Smooth muscle cell of the brain vasculature (primary cell): ENCODE measurements around the gene KRT3.

ENCODE experiments used
- DNase-seq: peaks from one replicate; pipeline ENCODE4 v3.0.0-alpha.2; 2012; ENCODE audit warnings: low read depth, low spot score

KRT3 gene

DNA sequence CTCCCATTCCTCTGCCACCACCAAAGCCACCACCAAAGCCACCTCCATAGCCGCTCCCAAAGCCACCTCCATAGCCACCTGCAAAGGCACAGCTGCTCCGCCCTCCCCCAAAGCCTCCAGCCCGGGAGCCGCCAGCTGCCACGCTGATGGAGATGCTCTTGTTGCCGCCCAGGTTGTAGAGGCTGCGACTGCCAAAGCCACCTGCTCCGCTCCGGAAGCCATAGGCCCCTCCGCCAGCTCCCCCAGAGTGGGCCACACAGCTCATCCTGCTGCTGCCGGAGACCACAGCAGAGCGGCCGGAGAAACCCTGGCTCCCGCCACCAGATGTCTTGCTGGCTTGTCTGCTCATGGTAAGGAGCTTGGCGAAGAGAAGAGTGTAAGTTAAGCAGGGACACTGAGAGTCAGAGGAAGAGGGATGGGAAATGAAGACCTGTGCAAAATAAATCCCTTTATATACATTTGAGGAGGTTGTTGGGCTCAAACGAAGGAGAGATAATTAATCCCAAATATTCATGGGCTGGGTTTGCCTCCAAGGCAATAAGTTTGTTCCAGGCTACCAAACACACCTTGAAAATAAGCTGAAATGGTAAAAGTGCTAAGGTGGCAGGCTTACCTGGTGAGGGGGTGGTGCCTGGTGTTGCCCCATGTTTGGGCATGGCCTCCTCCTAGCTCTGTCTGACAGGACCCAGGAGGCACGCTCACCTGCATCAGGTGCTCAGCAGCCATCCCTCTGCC, at the start of gene KRT3:
KRT3 (minus strand) TSS at position 424 of the 735 bp plus-strand sequence; CDS start at position 349, 75 bp downstream.
- no peak for DNase-seq

- no peak for DNase-seq
Measured at GRCh38 chr12:52844386-52844785, 48.5 kb upstream of the KRT3 start.

DNA sequence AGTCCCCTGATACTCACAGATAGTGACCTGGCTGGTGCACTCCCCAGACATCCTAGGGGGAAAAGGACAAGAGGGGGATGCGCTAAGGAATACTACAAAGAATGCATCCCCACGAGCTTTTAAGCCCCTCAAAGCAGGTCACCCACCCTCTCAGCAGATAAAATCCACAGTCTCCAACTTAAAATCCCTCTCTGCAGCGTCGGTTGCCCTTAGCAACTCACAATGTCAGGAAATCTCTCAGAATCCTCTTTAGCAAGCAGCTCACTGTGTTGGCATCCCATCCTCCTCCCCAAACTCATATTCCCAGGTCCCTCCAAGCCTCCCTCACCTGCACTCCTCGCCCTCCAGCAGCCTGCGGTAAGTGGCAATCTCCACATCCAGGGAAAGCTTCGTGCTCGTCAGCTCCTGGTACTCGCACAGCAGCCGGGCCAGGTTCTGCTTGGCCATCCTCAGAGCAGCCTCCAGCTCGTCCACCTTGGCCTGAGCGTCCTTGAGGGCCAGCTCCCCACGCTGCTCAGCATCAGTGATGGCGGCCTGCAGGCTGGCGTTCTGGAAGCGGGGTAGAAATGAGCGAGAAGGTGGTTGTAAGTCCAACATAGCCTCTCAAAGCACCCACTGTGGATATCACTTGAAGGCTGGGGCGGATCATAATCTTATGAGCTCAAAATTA, 43.7 kb upstream of the KRT3 start:
- DNase-seq = no peak

DNA sequence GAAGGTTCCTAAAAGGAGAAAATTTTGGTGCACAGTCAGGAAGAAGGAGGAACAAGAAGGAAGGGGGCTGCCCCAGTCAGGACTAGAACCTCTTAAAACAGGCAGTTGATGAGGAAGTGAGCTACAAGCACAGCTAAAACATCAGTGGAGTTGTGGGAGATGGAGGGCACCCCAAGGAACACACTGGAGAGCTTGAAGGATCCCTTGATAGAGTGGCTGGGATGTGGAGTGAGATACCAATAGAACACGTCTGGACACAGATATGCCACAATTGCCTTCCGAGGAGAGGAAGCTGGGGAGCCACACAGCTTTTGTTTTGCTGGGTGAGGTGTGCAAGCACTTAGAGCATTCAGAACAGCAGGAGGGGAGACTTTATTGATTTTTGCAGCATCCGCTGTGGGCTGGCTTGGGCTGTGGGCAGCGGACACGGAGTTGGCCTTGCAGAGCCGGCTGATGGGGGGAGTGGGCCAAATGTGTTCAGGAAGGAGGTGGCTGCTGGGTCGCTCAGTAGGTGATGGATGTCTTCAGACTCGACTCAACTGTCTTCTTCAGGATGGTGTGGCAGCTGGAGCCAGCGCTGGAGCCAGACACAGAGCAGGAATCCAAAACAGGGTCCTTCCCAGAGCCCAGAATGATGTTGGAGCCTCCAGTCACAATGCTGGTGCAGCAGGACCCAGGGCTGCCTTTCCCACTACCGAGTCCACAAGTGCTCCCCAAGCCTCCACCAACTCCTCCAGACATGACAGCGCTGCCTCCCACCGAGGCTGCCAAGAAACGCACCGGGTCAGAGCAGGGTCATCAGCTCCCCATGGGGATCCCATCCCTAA, 42.9 kb upstream of the KRT3 start:
- no peak for DNase-seq

DNA sequence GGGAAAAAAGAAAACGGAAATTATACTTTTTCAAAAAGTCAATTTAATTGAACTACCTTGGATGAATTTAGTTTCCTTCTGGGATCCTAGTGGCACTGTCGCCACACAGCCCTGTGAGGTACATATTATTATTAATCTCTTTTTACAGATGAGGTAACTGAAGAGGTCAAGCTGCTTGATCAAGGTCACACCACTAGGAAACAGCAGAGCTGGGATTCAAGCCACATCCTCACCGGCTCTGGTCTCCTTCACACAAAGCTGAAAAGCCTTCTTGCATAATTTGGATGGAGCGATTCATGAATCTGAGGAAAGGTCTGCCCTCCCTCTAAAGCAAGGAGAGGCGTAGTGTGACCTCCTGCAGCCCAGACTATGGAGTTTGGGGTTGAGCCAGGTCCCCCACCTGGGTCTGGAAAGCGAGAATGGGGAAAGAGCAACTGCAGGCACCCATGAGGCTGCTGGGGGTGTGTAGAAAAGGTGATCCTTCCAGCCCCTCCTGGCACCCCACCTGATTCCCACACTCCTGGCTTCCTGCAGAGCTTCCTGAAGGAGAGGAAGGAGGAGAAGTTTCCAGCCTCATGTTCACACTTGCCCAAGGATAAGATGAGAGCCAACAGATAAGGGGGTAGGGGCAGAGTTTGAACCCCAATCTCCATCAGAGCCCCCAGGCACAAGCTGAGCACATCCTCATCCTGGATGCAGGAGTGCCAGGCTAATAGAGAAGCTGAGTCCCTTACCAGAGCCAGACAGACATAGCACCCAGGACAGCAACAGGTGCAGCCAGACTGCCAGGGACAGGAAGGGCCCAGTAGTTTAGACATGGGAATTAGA, 42.1 kb upstream of the KRT3 start:
- DNase-seq = no peak

- DNase-seq = no peak
Measured at GRCh38 chr12:52837413-52837741, 41.5 kb upstream of the KRT3 start.

GRCh38 chr12:52836491-52837412, 40.8 kb upstream of the KRT3 start:
- DNase-seq = no peak

GRCh38 chr12:52836042-52836466, 40.1 kb upstream of the KRT3 start:
- no peak for DNase-seq

GRCh38 chr12:52835271-52836041, 39.5 kb upstream of the KRT3 start:
- DNase-seq = no peak

- DNase-seq = no peak
Measured at GRCh38 chr12:52834727-52835001, 38.7 kb upstream of the KRT3 start.

DNA sequence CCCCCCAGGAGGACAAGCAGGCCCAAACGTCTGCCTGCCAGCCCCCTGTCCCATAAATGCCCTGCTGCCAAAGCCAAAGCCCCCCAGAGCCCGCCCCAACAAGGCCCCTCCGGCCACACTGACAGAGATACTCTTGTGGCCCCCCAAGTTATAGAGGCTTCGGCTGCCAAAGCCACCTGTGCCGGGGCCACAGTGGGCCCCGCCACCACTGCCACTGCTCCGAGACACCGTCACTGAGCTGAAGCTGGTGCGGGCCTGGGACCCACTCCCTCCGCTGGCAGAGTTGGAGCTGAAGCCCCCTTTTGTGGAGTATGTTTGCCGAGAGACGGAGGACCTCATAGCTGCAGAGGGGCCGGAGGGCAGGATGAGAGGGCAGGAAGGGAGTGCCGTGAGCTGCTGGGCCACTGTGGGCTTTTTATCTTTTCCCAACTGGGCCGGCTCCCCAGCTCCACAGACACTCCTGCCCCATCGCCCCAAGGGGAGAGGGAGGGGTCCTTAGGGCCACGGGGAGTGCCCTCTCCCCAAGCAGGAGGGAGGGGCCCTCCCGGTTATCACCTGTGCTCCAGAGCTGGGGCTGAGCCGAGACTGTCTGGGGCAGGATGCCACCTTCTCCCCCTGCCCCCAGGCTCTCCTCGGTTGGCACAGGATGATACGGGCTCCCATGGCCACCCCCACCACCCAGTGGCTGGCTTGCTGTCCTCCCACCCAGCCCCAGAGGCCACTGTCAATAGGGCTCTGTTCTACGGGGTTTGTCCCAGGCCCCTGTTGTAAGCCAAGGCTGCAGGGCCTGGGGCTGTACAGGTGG, 38.2 kb upstream of the KRT3 start, which contains the start of gene KRT79:
KRT79 (minus strand) TSS at position 390 of the 805 bp plus-strand sequence; CDS start at position 339, 51 bp downstream.
- no peak for DNase-seq

- no peak for DNase-seq
Measured at GRCh38 chr12:52832985-52833905, 37.3 kb upstream of the KRT3 start.

- DNase-seq = no peak
Measured at GRCh38 chr12:52832451-52832850, 36.5 kb upstream of the KRT3 start.

GRCh38 chr12:52831251-52831650, 35.3 kb upstream of the KRT3 start:
- no peak for DNase-seq

DNA sequence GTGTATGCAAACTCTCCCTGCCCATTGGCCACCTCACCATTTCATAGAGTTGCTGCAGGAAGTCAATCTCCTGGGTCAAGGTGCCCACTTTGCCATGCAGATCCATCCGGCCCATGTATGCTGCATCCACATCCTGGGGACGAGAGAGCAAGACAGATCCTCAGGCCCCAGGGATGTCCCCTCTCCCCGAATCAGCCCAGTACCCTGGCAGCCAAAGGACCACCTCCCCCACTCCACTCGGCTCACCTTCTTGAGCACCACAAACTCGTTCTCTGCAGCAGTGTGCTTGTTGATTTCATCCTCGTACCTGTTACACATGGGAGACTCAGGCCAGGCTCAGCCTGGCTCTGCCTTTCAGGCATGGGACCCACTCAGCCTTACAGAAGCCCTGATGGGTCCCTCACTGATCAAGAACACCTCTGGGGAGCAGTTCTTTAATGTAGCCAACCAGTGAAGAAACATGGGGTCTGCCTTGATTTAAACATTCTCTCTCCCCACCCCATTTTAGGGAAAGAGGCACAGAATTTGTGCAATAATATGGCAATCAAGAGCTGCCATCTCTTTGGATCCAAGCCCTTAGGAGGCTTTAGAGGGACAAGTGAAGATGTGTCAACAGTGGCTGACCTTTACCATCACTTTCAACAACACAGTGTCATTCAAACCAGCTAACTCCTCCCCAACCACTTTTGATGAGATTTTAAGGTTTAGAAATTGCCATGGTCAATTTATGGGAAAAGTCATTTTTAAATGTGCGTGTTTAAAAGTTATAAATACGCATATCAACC, 34.3 kb upstream of the KRT3 start:
- no peak for DNase-seq

- no peak for DNase-seq
Measured at GRCh38 chr12:52828591-52829021, 32.7 kb upstream of the KRT3 start.

DNA sequence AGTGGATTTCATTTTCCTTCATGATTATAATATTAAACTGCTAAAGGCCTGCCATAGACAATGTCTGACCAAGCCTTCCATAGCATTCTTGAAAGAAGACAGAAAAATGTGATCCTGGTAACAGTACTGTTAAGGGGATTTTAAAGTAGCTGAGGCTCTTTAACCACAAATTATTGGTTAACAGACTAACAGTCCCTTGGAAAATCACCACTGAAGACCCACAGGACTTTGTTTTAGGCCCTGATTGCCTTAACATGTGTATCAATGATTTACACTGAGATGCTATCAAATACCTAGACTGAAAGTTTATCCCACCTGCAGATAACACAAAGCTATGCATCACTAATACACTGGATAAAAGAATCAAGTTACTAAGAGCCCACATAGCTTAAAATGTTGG, 32.2 kb upstream of the KRT3 start:
- no peak for DNase-seq
